Gastrocnemius medialis (tissue), 4 donors: Measurements from ENCODE around the gene LYL1.

ENCODE experiments used
- POLR2A ChIP-seq, 2 donors: fragments of 450-650 bp; IDR thresholded peaks; one replicate each; pipeline ENCODE4 v1.6.1; 2017; ENCODE audit warnings: antibody characterized with exemption in 2 of 2, mild to moderate bottlenecking in 2 of 2, moderate library complexity in 2 of 2
- TF ChIP-seq, protein P1 (sequence below), 5 experiments: fragments of 450-650 bp in 3 of 5; fragments of 200-600 bp in 2 of 5; sonication (generic) in 2 of 5; IDR thresholded peaks in 4 of 5; conservative IDR thresholded peaks in 1 of 5; 1 replicate in 4 of 5; 2 replicates in 1 of 5; pipeline ENCODE4 v1.5.1; 2016 to 2019; ENCODE audit warnings: antibody characterized with exemption in 5 of 5, mild to moderate bottlenecking in 3 of 5, moderate library complexity in 3 of 5

DNA sequence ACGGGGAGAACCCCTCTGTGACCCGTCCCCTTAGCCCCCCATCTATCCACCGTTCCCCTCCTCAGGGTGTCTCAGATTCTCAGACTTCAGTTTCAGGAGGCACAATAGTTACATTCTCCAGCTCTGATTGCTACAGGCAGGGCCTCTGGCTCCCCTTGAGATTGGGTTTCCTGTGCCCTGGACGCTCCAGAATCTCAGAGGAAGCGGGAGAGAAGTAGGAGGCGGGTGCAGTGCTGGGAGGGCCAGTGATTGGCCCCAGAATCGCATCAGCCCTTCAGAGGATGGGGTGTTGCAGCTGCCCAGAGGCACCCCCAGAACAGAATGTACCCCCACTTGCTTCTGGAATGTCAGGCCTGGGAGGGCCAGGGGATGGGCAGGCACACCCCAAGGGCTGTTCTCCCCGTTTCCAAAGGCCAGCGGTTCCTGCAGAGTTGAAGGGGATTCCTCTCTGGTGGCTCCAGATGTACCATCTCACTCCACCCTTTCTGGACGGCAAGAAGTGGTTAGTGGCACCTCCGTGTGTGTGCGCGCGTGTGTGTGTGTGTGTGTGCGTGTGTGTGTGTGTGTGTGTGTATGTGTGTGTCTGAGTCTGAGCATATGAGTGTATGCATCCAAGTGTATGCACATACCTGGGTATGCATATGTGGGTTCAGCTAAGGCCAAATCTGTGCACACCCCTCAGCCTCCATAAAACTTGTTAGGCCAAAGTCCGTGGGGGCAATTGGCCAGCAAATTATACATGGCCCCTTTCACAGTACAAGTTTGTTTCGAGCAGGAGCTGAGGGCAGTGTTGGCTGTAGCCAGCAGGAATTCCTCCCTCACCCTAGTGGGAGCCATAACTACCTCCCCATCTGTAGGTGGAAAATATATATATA is 35.5 kb downstream of the LYL1 start:
- TF ChIP-seq, protein P1, sequence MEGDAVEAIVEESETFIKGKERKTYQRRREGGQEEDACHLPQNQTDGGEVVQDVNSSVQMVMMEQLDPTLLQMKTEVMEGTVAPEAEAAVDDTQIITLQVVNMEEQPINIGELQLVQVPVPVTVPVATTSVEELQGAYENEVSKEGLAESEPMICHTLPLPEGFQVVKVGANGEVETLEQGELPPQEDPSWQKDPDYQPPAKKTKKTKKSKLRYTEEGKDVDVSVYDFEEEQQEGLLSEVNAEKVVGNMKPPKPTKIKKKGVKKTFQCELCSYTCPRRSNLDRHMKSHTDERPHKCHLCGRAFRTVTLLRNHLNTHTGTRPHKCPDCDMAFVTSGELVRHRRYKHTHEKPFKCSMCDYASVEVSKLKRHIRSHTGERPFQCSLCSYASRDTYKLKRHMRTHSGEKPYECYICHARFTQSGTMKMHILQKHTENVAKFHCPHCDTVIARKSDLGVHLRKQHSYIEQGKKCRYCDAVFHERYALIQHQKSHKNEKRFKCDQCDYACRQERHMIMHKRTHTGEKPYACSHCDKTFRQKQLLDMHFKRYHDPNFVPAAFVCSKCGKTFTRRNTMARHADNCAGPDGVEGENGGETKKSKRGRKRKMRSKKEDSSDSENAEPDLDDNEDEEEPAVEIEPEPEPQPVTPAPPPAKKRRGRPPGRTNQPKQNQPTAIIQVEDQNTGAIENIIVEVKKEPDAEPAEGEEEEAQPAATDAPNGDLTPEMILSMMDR (IDR thresholded peaks at IDR 0.05 in 4 of 5, conservative IDR thresholded peaks at IDR 0.05 in 1 of 5): no peak
- TF ChIP-seq POLR2A (IDR thresholded peaks at IDR 0.05): no peak
